Mucosa of rectum (tissue), 2 donors: ENCODE results near the gene SWT1.
A peak's percentile ranks its signal among the peaks of the same experiment; 100 is the strongest.
"Not testable (repeated sequence)": the region's sequence is repeated elsewhere in the genome, so short reads cannot be mapped to it uniquely, and the experiment has no call there.

Experiments
- H3K27ac ChIP-seq, 2 donors: one replicate each; pipeline ENCODE4 v1.7.0; 2013; ENCODE audit warnings: inconsistent platforms in 2 of 2, low read depth in 2 of 2, low read length in 2 of 2
- H3K27me3 ChIP-seq, 2 donors: one replicate each; pipeline ENCODE4 v1.7.0; 2013; ENCODE audit warnings: low read length in 2 of 2; ENCODE audit not compliant: control insufficient read depth in 2 of 2, insufficient read depth in 2 of 2
- H3K36me3 ChIP-seq, 2 donors: one replicate each; pipeline ENCODE4 v1.7.0; 2013; ENCODE audit warnings: low read length in 2 of 2; ENCODE audit not compliant: control insufficient read depth in 2 of 2, insufficient read depth in 2 of 2
- H3K4me1 ChIP-seq, 2 donors: one replicate each; pipeline ENCODE4 v1.7.0; 2013; ENCODE audit warnings: low read length in 2 of 2, mild to moderate bottlenecking in 1 of 2; ENCODE audit not compliant: control insufficient read depth in 2 of 2, insufficient read depth in 2 of 2
- H3K4me3 ChIP-seq, 2 donors: one replicate each; pipeline ENCODE4 v1.7.0; 2013; ENCODE audit warnings: low read length in 2 of 2
- H3K9ac ChIP-seq, 2 donors: one replicate each; pipeline ENCODE4 v1.7.0; 2013; ENCODE audit warnings: low read length in 2 of 2, low read depth in 1 of 2, mild to moderate bottlenecking in 1 of 2
- H3K9me3 ChIP-seq, 2 donors: one replicate each; pipeline ENCODE4 v1.7.0; 2013; ENCODE audit warnings: low read length in 2 of 2; ENCODE audit not compliant: control insufficient read depth in 2 of 2
- donor health status: healthy.
- donor health status: Normal muscosa, but diverticular disease.

Gene SWT1

GRCh38 chr1:185314411-185314810 is 157.4 kb downstream of the SWT1 start:
- peaks cover 22 to 37% of the 10 kb centered on the region in 2 donors for H3K4me1 ChIP-seq
- H3K9me3 ChIP-seq: no peaks in the 10 kb centered on the region
- peaks cover 7 to 12% of the 10 kb centered on the region in 2 donors for H3K36me3 ChIP-seq
- peak overlapping the region in 1 of 2 donors; percentile 99 for H3K9ac ChIP-seq
- peak overlapping the region; percentile 24 to 99 for H3K27ac ChIP-seq
- peak overlapping the region; percentile 96 to 99 for H3K4me3 ChIP-seq
- no peaks in the 10 kb centered on the region for H3K27me3 ChIP-seq

- Histone ChIP-seq H3K4me3 (peak overlapping the region; percentile 96 to 99), H3K27ac (peak overlapping the region; percentile 99), H3K36me3 (peaks cover 5 to 6% of the 10 kb centered on the region in 2 donors), H3K4me1 (peaks cover 22 to 37% of the 10 kb centered on the region in 2 donors), H3K9ac (peak overlapping the region; percentile 98 to 99), H3K9me3 (no peaks in the 10 kb centered on the region), H3K27me3 (no peaks in the 10 kb centered on the region)
Measured at GRCh38 chr1:185315445-185316071, 158.6 kb downstream of the SWT1 start.

GRCh38 chr1:185316163-185317033 is 159.4 kb downstream of the SWT1 start:
- H3K36me3 ChIP-seq: no peaks in the 10 kb centered on the region
- H3K9ac ChIP-seq: peak overlapping the region; percentile 98 to 99
- peak overlapping the region; percentile 99 for H3K27ac ChIP-seq
- no peaks in the 10 kb centered on the region for H3K27me3 ChIP-seq
- H3K4me3 ChIP-seq: peak overlapping the region; percentile 96 to 99
- H3K4me1 ChIP-seq: peaks cover 22 to 35% of the 10 kb centered on the region in 2 donors
- H3K9me3 ChIP-seq: no peaks in the 10 kb centered on the region

GRCh38 chr1:185317034-185317885 is 160.3 kb downstream of the SWT1 start, which contains the start of gene IVNS1ABP:
IVNS1ABP (minus strand) TSS chr1:185317243; CDS start chr1:185309493, 7,750 bp downstream.
- Histone ChIP-seq H3K4me1 (peaks cover 14 to 30% of the 10 kb centered on the region in 2 donors), H3K9ac (peak within 1 kb of the TSS; percentile 98 to 99), H3K36me3 (no peaks in the 10 kb centered on the region), H3K27me3 (no peaks in the 10 kb centered on the region), H3K4me3 (peak within 1 kb of the TSS; percentile 96 to 99), H3K27ac (peak within 1 kb of the TSS; percentile 99), H3K9me3 (no peaks in the 10 kb centered on the region)

- peak overlapping the region; percentile 96 to 99 for H3K4me3 ChIP-seq
Measured at GRCh38 chr1:185317886-185318310, 160.9 kb downstream of the SWT1 start.

GRCh38 chr1:185318431-185319138 is 161.6 kb downstream of the SWT1 start:
- H3K4me1 ChIP-seq: peaks cover 14 to 27% of the 10 kb centered on the region in 2 donors
- H3K9me3 ChIP-seq: no peaks in the 10 kb centered on the region
- no peaks in the 10 kb centered on the region for H3K36me3 ChIP-seq
- H3K27me3 ChIP-seq: no peaks in the 10 kb centered on the region
- H3K4me3 ChIP-seq: peak overlapping the region in 1 of 2 donors; percentile 99
- peak overlapping the region; percentile 99 for H3K27ac ChIP-seq
- H3K9ac ChIP-seq: peak overlapping the region in 1 of 2 donors; percentile 88

More at GRCh38 chr1:185317886-185318310, 160.9 kb downstream of the SWT1 start:
- Histone ChIP-seq H3K36me3 (no peaks in the 10 kb centered on the region), H3K27me3 (no peaks in the 10 kb centered on the region), H3K27ac (peak overlapping the region; percentile 99), H3K9ac (peak overlapping the region; percentile 83 to 88), H3K9me3 (no peaks in the 10 kb centered on the region), H3K4me1 (peaks cover 14 to 30% of the 10 kb centered on the region in 2 donors)

- Histone ChIP-seq H3K9ac (no peak overlapping the region), H3K27ac (no peak overlapping the region), H3K4me3 (no peak overlapping the region), H3K9me3 (no peaks in the 10 kb centered on the region), H3K27me3 (no peaks in the 10 kb centered on the region), H3K4me1 (peaks cover 10 to 24% of the 10 kb centered on the region in 2 donors), H3K36me3 (no peaks in the 10 kb centered on the region)
Measured at GRCh38 chr1:185319139-185319475, 162.1 kb downstream of the SWT1 start.

GRCh38 chr1:185321104-185321503 is 164.1 kb downstream of the SWT1 start:
- H3K4me1 ChIP-seq: peaks cover 7 to 13% of the 10 kb centered on the region in 2 donors
- H3K27me3 ChIP-seq, H3K9me3 ChIP-seq, H3K27ac ChIP-seq, H3K36me3 ChIP-seq, H3K4me3 ChIP-seq, H3K9ac ChIP-seq: not testable (repeated sequence)

GRCh38 chr1:185321653-185322221 is 164.8 kb downstream of the SWT1 start:
- not testable (repeated sequence) for H3K27me3 ChIP-seq, H3K9ac ChIP-seq, H3K27ac ChIP-seq, H3K4me3 ChIP-seq, H3K36me3 ChIP-seq, H3K9me3 ChIP-seq
- peaks cover 7 to 13% of the 10 kb centered on the region in 2 donors for H3K4me1 ChIP-seq
